Mesenteric fat pad (tissue), 1 donor: ENCODE results near the gene GOLGA8B. TPM values are rescaled to one million over a fixed set of nuclear protein-coding genes. Genes with fewer than 3 reads are reported as not detected.
"Not testable (repeated sequence)": the region's sequence is repeated elsewhere in the genome, so short reads cannot be mapped to it uniquely, and the experiment has no call there.

Experiments
- DNase-seq: peaks from one replicate; pipeline ENCODE4 v3.0.0-alpha.2; 2020; ENCODE audit warnings: low spot score
- long read RNA-seq: library from polyadenylated mRNA; unstranded; transcript quantifications from one replicate; pipeline ENCODE4 v2.0.0, GENCODE V29; 2020
- total RNA-seq: library from RNA; stranded (reverse); fragmentation: NEBNext Ultra II Directional; extraction: Animal tissue kit (Norgen Biotek cat#: 25700); gene quantifications from one replicate; pipeline ENCODE4 v1.2.1, GENCODE V29; 2021
- donor health status: DM: yes; HTN: yes; CAD: no.

GOLGA8B gene, protein sequence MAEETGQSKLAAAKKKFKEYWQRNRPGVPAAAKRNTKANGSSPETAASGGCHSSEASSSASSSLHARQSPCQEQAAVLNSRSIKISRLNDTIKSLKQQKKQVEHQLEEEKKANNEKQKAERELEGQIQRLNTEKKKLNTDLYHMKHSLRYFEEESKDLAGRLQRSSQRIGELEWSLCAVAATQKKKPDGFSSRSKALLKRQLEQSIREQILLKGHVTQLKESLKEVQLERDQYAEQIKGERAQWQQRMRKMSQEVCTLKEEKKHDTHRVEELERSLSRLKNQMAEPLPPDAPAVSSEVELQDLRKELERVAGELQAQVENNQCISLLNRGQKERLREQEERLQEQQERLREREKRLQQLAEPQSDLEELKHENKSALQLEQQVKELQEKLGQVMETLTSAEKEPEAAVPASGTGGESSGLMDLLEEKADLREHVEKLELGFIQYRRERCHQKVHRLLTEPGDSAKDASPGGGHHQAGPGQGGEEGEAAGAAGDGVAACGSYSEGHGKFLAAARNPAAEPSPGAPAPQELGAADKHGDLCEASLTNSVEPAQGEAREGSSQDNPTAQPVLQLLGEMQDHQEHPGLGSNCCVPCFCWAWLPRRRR
- 39.8 TPM for total RNA-seq
- long read RNA-seq, partial matches to known transcripts: 3 of 16 reads
- long read RNA-seq, other reads (novel, unspliced or antisense): 13 of 16 reads

DNA sequence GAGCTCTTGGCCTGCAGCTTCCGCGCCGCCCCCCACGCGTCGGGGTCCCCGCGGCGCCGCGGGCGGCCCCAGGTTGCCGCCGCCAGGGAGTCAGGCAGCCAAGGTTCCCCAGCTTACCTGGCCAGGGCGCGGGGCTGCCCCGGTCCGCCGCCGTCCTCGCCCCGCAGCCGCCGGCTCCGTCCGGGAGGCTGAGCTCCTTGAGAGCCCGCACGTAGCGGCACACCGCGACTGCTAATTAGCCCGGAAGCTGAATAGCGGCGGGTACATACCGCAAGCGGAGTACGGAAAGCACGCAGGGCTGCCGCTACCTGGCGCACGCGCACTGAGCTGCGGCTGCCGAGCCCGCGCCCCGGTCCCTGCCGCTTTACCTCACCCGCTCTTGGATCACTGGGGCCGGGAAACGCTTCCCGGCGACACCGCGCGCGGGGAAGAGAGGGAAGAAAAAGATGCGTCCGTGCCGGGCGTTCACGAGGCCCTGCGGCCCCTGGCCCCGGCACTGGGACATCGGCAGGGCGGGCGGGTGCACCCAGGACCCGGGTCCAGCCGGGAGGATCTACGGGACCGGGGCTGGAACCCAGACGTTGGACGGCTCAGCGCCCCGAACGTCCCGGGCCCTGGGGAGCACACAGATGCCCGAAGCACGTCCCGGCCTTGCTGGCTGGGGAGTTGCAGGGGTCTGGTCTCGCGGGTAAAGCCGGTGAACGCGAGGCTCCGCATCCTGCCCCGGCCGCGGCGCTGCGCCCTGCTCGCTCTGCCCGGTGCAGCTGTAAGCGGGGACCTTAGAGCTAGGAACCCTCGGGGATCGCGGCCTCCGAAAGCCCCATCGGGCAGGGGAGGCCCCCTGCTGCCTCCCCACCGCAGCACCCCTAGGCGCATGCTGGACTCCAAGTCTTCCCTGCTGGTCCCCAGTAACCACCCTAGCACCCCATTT, at the start of gene GOLGA8B:
TSS of gene GOLGA8B (minus strand) at position 253 of the 931 bp plus-strand sequence. CDS start 47,739 bp downstream, outside the sequence.
- DNase-seq: no peak

DNA sequence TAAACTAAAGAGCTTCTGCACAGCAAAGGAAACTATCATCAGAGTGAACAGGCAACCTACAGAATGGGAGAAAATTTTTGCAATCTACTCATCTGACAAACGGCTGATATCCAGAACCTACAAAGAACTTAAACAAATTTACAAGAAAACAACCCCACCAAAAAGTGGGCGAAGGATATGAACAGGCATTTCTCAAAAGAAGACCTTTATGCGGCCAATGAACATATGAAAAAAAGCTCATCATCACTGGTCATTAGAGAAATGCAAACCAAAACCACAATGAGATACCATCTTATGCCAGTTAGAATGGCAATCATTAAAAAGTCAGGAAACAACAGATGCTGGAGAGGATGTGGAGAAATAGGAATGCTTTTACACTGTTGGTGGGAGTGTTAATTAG, 49.7 kb upstream of the GOLGA8B start:
- DNase-seq: not testable (repeated sequence)

DNA sequence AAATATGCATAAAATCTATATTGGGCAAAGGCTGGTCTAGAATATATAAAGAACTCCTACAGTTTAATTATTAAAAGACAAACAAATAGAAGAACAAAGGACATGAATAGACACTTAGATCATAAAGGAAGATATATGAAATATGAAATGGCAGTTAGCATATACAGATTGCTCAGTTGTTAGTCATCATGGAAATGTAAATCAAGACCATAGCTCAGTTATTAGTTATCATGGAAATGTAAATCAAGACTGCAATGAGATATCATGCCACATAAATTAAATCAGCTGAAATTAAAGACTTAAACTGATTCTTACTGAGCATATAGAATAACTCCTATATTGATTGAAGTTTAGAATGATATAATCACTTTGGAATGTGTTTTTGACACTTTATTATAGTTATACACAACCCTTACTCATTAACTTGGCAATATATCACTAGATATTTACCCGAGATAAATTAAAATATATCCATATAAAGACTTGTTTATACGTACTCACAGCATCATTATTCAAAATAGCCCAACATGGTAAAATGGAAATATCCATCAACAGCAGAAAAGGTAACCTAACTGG, 45.2 kb upstream of the GOLGA8B start:
- DNase-seq: no peak

DNA sequence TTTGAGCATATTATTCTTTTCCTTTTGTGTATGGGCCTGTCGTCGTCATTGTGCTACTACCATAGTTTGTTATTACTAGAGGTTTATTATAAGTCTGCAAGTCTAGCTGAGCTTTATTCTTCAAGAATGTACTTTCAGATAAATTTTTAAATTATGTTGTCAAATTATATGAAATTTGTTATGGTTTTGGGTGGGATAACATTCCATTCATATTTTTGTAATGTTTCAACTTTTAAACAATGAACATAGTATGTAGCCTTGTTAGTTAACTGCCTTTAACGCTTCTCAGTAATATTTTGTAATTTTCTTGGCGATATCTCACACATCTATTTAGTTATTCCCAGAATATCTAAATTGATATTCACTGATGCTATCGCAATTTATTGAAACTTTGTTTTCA, 41.6 kb upstream of the GOLGA8B start:
- DNase-seq: no peak

DNA sequence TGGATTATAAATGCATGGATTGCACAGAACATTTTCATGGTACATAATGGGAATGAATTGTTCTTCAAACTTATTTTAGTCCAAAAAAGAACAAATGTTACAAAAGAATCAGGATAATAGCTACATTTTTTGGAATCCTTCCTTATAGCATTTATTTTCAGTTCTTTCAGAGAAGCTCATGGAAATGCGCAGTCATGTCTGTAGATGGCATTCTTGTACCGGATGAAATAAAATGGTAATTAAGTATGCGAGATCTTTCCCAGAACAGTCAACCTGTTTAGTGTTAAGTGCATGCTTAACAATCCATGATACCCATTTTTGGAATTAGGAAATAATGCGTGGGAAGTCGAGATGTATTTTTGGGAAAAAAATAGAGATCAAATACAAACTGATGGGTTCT, 38.2 kb upstream of the GOLGA8B start:
- DNase-seq: no peak

DNA sequence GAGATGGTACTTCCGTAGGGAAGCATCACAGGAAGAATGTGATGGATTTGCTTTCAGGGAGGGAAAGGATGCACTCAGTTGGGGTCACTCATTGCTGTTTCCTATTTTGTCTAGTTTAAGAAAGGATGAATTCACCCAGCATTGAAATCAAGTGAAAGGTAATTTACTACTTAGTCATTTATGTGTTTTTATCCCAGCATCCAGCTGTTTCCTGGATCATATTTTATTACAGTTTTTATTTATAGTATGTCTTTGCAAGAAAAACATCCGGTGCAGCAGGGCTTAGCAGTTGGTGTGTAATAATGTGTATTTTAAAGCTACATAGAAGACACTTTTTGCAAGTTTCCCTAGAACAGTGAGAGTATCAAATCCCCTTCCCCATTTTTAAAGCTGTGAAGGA, 37.4 kb upstream of the GOLGA8B start:
- DNase-seq: no peak

DNA sequence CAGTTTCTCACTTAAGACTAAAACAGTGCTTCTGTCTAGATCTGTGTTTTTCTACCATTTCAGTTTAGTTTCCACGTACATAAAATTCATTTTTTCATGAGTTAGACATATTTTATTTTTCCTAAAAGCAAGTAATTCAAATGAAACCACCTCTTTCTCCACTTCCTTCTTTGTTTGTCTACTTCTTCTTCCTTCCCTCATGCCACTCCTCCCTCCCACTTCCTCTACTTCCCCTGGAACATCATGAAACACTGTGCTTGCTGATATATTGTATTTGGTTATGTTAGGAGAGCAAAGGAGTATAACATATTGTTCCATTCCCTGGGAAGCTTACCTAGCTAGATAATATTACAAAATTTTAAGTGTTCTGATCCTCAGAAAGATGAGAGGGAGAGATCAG, 36.7 kb upstream of the GOLGA8B start:
- no peak for DNase-seq

DNA sequence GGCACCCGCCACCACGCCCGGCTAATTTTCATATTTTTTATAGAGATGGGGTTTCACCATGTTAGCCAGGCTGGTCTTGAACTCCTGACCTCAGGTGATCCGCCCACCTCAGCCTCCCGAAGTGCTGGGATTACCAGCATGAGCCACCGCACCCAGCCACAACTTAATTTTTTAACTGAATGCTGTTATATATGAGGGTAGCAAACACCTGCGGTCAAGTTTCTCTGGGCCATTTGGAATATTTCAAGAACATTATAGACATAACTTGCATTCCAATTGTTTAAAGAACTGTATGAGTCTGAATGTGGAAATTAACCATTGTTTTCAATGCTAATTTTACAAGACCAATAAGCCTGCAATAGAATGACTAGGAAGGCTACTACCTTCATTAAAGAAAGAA, 35.7 kb upstream of the GOLGA8B start:
- DNase-seq: no peak

DNA sequence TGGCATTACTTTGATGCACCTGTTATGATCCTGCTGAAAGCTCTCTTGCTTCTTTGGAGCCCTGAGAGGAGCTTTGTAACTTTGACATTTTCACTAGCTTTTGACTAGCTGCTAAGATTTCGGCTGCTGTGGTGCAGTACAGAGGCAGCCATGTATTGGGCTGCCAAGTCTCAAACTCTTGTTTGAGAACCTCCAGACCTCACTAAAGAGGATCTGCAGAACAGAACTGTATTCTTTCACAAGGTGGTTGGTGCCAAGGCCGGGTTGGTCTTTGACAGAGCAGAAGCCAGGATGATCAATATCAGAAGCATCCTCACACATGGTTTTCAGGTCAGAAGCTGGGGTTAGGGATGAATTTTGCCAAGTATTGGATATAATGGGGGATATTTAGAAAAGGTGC, 34.6 kb upstream of the GOLGA8B start:
- no peak for DNase-seq

DNA sequence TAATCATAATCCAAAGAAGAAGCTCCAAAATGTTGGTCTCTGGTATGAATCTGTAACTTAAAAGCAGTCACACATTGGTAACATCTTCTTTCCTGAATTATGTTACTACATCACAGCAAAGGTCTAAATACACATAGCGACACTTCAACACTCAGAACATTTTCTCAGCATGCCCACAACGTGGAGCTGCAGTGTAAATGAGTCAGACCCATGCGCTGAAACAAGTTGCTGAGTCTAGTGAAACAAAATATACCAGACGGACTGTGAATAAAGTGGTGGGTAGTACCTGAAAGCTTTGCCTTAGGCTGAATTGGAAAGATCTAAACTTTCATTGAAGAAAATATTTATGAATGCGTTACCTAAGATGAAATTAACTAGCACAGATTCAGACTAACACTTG, 33.2 kb upstream of the GOLGA8B start:
- DNase-seq: no peak

DNA sequence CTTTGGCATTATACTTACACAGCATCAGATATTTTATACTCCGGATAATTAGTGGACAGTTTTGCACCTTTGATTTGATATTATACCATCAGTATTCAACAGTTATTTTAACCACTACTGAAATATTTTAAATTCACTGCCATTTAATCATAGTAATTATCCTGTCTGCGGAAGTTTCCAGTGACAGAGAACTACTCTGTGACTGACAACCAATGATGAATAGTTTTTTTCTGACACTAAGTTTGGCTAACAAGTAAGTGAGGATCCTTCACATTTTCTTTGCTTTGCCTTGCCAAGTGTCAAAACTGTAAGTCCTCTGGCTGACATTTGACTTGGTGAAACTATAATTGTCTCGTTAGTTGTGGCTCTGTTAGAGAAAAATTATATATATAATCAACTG, 30.5 kb upstream of the GOLGA8B start:
- no peak for DNase-seq

DNA sequence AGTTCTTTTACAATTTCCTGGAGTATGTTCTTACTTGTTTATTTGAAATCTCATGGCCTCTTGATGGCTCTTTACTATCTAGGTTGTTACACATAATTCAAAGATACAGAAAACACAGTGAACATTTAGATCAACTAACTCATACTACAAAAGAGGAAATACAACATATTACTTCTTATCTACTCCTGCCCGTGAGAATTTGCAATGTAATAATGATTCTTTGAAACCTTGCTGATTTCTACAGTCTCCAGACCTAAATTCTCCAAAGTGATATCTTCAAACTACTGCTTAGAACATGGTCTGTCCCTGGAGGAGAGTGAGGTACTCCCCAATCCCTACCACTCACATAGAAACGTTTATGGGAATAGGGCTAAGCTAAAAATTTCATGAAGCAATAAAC, 29.9 kb upstream of the GOLGA8B start:
- DNase-seq: no peak

DNA sequence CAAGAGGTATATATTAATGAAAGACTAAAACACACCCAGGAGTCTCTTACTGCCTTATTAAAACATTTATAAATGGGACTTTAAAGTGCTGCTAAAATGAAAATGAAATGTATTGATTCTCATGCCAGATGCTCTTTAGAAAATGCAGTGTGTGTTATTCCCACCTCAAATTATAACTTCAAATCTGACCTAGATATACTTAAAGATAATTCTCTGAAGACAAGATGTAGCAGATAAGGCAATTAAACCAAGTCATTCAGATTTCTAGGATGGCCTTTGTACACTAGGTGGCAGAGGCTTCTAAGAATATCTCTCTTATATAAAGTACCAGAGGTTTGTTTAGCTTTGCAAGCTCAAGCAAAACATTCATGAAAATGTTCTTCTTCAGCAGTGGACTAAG, 26.9 kb upstream of the GOLGA8B start:
- DNase-seq: no peak

DNA sequence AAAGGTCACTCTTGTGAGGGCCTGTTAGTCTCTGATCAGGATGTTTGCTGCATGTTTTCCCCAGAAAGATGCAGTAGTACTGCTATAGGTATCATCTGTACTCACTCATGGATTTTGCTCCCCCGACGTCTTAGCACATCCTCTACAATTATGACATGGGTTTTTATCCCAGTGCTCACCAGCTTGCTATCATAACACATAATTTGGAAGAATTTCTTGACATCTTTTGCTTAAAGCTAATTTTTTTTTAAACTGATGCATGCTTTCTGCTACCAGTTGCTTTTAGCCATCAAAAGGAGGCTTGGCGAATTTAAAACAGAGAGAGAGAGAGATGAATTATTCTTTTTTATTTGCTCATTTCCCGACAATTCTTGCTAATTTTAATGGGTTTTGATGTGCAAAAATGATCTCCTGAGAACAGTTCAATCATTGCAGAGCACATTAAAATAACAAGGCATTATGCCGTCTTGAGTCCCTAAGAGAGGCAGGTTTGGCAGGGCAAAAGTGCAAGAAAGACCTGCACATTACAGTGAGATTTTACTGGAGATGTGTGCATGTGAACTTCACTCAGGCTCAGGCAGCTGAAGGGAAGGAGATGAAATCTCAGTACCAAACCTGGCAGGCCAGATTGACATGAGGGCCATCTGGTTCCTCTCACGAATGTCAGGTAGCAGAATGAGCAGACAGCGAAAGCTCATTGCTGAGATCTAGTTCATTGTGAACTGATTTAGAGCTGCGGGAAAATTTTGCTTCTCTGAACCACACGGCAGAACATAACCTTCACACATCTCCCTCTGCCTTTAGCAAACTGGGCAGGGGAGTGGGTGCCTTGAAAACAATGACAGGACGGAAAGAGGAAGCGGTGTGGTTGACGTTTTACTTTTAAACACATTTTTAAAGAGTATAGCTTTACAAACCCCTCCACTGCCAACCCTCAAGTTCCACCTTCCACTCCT, 25.9 kb upstream of the GOLGA8B start:
- DNase-seq: no peak

DNA sequence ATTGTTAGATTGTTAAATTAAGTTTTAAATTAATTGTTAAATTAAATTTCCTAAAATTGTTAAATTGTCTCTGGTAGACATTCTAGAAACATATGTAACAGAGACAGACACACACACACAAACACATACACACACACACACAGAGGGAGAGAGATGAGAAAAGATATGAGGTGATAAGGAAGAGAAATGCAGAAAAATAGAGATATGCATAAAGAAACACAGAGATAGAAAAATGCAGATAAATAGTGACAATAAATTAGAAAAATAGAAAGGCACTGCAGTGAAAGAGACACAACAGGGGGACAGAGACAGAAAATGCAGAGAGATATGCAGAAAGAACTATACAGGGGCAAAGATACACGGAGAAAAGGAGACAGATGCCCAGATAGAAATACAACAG, 25.1 kb upstream of the GOLGA8B start:
- no peak for DNase-seq

DNA sequence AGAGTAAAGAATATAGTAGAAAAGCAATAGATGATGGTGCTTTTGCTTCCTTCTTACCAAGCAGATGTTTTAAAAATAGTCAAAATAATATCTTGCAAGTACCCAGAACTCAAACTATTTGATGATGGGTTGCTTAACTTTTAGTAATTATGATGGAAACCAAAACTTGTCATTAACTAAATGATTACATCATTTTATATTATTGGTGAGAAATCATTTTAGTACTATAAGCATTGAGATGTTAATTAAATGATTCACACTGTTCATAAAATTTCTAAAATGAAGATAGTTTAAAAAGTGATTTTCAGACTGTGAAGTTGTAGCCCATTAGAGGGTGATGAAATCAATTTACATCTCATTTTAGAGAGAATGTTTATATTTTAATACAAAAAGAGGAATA, 24.4 kb upstream of the GOLGA8B start:
- DNase-seq: no peak

DNA sequence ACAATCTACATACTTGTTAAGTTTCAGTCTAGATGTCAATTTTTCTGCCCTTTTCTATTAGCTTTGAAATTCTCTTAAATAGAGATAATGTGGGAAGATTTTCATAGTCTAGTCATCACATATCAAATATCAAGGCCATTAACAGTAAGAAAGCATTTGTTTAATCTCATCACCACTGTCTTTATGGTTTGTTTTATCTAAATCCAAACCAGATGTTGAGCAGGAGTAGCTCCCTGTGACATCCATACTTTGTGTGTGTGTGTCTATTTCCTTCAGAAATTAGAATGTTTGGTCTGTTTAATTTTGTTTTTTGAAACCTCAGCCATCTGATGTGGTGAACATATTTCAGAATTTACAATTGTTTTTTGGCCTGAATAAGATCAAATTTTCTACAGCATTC, 23.1 kb upstream of the GOLGA8B start:
- DNase-seq: no peak

DNA sequence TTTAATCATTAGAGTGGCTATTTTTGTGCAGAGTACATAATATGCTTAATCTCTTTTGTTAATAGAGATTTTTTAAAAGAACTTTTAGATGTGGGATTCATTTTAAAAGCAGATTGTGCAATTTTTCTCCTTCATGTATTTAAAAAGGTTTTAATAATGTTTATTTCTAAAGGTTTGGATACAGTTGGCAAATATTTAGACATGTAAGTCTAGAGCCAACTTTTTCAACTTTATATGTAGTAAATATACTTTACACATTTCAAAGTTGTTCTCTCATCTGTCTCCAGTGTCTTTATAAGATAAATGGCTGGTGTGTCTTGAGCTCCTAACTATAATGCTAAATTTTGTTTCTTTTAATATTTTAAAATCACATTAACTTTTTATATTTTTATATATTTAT, 22.7 kb upstream of the GOLGA8B start:
- no peak for DNase-seq

DNA sequence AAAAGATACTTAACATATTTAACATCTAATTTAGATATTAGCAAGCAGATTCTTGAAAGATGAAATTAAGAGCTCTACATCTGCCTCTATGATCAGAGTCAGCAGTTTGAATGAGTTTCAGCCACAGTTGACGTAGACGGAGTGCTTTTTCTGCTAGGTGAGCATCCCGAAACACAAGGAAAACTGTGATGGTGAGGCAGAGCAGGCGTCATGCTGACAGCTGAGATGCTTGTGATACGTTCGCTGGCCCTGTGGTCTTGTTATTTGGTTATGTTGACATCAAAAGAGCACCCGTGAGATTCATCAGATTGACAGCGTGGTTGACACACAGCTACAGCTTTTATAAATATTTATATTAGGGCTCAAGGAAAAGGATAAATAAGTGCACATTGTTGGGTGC, 19.6 kb upstream of the GOLGA8B start:
- no peak for DNase-seq

DNA sequence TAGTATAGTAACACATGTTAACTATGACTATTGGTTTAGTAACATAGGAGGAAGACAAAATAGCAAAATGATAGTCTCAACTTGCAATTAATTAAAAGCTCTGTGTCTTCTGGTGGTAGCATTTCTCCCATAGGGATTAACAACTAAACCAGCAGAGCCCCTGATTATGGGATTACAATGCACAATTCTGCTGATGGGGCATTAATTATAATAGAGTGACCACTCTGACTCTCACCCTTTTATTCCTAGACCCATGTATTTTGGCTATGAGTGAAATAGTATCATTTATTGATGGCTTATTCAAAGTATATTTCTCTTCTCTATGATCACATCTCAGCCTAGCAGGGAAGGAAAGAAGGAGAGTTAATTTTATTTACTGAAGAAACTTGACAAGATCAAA, 17.5 kb upstream of the GOLGA8B start:
- DNase-seq: no peak
